ENCODE results near the gene CHRM3.

- TF ChIP-seq EP300 (IDR thresholded peaks at IDR 0.05), result no peak
- no peak for TF ChIP-seq POLR2A (IDR thresholded peaks at IDR 0.05)
- TF ChIP-seq CTCF (IDR thresholded peaks at IDR 0.05), result no peak
These were observed 30.9 kb downstream of the CHRM3 start for GRCh38 chr1:239417221-239417620.

All from gastroesophageal sphincter (tissue), 3 donors.